Epithelial cell of prostate (primary cell): ENCODE data around the gene ZFAND2B.

Source experiments
- DNase-seq: peaks from one replicate; pipeline ENCODE4 v3.0.0-alpha.2; 2011; ENCODE audit warnings: low read depth, low spot score
- H3K27ac ChIP-seq: fragments of 450-650 bp; 2 replicates; pipeline ENCODE4 v1.5.1; 2017; ENCODE audit warnings: mild to moderate bottlenecking

ZFAND2B gene, protein sequence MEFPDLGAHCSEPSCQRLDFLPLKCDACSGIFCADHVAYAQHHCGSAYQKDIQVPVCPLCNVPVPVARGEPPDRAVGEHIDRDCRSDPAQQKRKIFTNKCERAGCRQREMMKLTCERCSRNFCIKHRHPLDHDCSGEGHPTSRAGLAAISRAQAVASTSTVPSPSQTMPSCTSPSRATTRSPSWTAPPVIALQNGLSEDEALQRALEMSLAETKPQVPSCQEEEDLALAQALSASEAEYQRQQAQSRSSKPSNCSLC

DNA sequence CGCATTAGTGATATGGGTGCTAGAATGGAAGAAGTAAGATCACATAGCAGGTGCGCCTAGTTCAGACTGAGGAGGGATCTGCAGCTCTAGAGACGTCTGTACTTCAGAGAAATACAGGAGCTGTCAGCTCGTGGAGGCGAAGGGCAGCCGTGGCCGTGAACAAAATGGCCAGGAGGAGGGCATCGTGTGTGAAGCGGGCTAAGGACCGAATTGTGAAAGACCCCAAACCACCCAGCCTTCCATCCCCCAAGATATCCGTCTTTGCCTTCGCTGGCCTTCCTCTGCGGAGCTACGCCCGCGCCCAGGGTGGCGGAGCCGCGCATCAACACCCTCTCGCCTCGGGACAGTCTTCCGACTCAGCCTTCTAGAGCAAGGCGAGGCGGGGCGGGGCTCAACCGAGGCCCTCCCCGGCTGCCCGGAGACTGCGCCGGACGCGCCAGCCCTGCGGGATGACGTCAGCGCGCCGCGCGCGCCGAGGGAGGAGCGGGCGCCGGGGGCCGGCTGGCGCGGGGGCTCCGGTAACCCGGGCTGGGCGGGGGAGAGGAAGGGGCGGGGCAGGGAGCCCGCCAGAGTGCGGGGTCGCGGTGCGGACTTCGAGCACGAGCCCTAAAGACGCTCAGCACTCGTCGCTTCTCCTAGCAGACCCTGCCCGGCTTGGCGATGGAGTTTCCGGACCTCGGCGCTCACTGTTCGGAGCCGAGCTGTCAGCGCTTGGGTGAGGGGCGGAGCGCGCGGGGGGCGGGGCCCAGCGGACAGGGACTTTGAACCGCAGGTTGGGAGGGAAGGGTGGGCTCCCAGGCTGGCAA is at the start of gene ZFAND2B:
ZFAND2B (plus strand) TSS at position 455 of the 806 bp plus-strand sequence; CDS start at position 661, 206 bp downstream.
- peak; percentile 59 for DNase-seq

DNA sequence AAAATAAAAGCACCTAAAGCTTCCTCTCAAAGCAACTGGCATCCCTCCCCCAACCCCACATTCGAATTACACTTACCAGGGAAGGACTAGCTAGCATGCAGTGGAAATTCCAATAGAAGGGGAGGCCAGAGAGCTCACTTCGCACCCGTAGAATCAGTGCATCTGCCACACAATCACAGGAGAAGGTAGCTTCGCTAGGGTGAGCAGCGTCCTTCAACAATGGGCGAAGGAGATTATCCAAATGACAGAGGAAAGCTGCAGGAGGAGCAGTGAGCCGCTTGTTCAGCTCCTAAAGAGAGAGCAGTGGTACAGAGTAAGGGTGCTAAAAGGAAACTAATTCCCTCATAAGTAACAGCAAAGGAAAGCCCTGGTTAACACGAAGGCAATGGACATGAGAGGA is 49.2 kb upstream of the ZFAND2B start:
- no peak overlapping the region for H3K27ac ChIP-seq
- DNase-seq: no peak

More for the DNA sequence above, at the start of gene ZFAND2B:
- peak within 1 kb of the TSS; percentile 79 for H3K27ac ChIP-seq

DNA sequence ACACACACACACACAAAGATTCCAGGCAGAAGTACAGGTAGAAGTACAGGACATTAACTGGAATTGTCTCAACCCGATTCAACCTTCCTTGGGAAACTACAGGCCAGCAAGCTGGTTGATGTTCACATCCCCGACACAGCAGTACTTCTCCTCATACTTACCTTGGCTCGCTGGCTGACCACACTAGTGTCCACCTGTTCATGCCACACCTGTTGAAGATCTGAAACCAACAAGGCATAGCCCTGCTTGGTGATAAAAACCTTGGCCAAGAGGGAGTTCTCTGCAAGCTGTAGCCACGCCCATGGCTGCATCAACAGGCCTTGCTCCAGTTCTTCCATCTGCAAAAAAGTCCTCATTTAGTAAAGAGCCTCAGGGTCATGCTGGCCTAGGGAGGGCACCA is 48.6 kb upstream of the ZFAND2B start:
- no peak for DNase-seq
- no peak overlapping the region for H3K27ac ChIP-seq

DNA sequence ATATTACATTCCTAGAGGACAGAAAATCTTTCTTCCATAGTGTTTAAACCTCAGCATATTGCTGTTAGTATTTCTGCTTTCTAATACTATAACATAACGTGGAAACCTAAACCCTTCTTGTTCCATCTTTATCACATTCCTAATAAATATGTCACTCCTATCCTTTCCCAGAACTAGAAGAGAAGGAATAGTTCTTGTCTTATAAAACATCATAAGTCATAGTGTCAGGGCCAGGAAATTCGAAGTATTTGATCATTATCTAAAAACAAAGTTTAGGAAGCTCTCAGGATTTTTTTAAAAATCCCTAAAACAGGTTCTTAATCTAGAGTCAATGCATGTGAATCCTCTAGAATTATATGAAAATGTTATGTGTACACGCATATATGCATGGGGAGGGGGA is 48.0 kb upstream of the ZFAND2B start:
- DNase-seq: no peak
- H3K27ac ChIP-seq: no peak overlapping the region

DNA sequence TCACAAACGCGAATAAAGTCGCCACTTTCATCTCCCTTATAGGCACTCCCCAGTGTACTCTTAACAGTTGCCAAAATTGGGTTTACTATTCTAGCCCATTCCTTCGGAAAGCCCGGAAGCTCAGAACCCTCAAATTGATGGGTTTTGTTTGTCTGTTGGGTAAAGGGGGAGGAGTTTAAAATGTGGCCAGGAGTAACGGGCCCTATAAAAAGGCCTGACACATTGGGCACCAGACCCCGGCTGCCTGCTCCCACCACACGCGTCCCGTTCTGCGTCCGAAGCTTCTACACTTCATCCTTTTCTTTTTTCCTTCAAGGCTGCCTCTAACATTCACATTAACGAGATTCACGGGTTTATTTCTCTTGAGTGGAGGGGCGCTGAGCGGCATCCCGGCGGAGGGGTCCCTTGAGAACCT is 46.8 kb upstream of the ZFAND2B start:
- peak overlapping the region; percentile 68 for H3K27ac ChIP-seq
- DNase-seq: no peak

DNA sequence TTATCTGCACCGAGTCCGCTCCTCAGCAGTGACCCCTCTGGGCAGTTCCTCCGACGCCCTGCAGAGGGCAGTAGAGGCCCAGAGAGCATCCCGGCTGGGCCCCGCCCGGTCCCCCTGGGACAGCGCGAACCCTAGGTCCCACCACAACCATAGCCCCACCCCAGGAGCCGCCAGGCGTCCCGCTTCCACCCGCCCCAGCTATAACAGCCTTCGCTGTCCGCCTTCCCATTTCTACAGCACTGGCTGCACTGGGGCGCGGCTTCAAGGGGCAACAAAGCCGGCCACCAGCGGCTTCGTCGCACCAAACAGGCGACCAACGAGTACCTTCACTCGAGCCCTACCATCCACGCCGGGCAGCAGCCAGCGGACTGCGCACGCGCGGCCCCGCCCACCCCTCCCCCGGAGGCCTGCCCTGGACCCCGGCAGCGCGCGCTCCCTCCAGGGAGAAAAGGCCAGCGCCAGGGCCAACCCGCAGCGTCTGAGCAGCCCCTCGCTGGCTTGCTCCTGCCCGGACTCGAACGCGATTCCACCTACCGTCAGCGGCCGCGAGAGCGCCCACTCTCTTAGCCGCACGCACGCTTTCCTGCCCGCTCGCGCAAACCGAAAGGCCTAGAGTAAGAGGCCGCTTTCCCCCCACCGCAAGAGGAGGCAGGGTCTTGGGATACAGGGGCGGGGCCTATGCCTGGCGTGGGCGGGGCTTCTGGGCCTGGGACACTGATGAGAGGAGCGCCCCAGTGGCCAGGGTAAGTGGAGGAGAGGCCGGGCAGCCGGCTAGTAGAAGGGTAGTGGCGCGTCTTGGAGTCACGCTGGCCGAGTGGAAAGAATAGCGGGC is 46.2 kb upstream of the ZFAND2B start, which contains the start of gene NHEJ1:
NHEJ1 (minus strand) TSS at position 630 of the 832 bp plus-strand sequence. CDS start 2,453 bp downstream, outside the sequence.
- H3K27ac ChIP-seq: peak within 1 kb of the TSS; percentile 68
- peak; percentile 37 for DNase-seq

DNA sequence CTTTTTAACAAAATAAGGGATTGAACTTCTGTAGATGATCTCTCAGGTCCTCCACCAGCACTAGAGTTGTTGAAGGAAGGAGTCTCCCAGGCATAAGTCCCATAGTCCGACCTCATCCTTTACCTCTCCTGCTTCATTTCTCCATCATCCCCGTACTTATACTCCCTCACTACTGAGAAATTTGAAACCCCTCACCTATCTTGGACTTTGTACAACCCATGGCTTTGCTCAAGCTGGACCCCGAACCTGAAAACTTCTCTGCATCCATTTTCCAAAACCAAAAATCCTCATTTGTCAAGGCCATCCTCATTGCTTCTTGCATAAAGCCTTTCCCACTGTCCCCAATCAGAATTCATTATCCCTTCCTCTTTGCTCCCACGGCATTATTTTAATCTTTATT is 45.5 kb upstream of the ZFAND2B start:
- no peak for DNase-seq
- H3K27ac ChIP-seq: peak overlapping the region; percentile 68

DNA sequence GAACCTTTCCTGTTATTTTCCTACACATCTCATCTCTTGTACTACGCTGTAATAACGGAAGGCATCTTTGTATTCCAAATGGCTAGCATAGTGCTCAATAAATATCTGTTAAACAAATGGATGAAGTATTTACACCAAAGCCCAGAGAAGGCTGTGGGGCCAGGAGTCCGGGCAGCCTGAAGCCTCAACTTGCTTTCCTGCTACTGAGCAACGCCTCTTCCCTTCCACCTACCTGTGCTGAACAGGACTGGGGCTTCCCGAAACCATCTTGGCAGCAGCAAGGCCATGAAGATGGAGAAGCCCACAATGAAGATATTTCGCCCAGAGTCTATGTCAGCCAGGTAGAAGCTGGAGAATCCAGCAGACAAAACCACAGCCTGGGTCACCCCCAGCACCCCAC is 43.4 kb upstream of the ZFAND2B start:
- DNase-seq: no peak
- no peak overlapping the region for H3K27ac ChIP-seq

DNA sequence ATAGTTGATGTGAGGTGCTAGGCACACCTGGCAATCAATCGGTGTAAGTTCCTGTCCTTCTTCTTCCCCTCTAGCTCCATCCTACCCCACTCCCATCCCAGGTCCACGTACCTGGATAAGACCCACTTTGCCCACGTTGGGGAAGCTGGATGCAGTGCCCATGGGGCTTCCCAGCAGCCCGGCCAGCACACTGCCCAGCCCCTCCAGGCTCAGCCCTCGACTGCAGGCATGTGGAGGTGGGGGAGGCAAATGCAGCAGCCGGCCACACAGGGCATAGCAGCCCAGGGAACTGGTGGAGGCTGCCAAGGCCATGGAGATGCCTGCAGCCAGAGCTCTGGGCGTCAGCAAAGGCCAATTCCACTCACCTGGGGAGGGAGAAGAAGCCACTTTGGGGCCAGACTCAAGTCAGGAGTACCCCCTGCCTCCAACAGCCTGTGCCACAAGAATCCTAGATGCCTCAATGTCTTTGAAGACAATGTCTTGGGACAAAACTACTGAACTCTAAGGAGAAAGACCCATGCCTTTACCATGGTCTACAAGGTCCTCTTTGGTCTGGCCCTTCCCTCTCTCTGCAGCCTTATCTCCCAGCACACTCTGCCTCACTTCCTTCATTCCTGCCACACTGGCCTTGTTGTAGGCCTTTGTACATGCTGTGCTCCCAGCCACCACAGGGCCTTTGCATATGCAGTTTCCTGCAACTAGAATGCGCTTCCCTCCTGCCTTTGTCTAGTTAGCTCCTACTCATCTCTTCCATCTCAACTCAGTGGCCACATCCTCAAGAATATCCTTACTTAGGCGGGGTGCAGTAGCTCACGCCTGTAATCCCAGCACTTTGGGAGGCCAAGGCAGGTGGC is 41.3 kb upstream of the ZFAND2B start:
- DNase-seq: no peak
- no peak overlapping the region for H3K27ac ChIP-seq

DNA sequence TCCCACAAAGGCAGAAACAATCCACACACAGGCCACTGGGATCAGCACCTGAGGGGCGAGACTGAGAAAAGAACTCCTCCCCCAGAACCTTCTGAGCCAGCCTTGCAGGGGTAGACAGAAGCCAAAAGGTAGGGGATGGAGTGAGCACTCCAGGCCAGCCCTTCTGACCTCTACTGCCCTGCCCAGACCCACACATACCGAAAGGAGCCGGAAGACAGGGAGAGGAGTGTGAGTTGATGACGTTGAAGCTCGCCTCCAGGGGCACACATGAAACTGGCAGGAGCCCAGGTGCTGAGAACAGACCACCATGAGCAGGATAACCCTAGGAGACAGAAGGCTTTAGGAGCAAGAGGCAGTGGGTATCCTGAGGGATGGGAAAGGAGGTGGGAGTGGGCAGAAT is 38.6 kb upstream of the ZFAND2B start:
- DNase-seq: no peak
- no peak overlapping the region for H3K27ac ChIP-seq

DNA sequence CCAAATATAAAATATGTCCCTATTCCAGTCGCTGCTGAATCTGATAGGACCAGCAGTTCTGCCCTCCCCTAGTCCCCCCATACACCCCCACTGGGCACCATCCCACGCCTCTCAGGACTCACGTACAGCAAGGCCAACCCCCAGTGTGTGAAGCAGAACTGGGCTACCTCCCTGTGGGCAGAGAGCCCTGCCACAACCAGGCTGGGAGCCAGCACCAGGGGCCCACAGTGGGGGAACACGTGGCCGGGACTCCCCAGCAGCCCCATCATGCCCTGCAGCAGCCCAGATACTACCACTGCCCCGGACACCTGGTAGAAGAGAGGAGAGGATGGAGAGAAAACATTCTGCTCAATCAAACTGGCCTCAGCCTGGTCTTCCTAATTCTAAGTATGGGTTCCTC is 38.1 kb upstream of the ZFAND2B start:
- no peak for DNase-seq

DNA sequence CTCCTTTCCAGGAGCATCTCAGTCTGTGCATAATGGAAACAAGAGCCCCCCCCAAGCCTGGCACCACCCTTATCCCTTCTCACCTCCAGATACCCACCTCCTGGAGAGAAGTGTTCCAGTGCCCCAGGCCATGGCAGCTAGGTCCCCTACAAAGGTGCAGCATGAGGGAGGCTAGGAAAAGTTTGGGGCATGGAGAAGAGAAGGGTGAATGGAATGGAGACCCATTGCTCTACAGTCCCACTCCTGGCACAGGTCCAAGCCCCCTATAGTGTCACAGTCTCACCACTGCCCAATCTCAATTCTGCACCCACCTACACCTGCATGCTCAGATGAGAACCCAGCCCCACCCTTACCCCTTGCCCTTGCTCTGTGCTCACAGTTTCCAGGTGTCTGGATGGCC is 37.6 kb upstream of the ZFAND2B start:
- DNase-seq: no peak
- H3K27ac ChIP-seq: no peak overlapping the region

More for the DNA sequence above, 38.1 kb upstream of the ZFAND2B start:
- H3K27ac ChIP-seq: no peak overlapping the region

DNA sequence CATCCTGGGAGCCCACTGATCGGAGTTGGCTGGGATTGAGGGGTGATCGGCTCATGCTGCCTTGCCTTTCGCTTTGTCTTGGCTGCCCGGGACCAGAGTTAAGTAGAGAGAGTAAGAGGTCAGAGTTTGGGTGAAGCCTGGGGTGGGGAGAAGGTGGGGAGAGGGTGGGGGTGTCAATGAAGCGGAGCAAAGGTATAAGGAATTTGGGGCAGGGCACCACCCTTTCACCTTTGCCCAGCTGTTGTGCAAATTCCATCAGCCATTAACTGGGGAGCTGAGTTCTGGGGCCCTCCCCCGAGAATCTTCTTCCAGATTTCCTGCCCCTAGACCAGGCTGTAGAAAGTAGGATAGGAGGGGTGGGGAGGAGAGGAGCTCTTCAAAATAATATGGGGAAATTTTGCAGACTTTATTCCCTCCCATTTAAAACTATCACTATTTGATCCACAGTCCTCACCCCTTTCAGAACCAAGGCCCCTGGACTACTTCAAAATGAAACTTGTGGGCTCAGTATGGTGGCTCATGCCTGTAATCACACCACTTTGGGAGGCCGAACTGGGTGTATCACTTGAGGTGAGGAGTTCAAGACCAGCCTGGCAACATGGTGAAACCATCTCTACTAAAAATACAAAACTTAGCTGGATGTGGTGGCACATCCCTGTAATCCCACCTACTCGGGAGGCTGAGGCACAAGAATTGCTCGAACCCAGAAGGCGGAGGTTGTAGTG is 36.5 kb upstream of the ZFAND2B start, which contains the start of gene SLC23A3:
SLC23A3 (minus strand) TSS at position 100 of the 725 bp plus-strand sequence; CDS start at position 55, 45 bp downstream.
- H3K27ac ChIP-seq: no peak within 1 kb of the TSS
- no peak for DNase-seq

DNA sequence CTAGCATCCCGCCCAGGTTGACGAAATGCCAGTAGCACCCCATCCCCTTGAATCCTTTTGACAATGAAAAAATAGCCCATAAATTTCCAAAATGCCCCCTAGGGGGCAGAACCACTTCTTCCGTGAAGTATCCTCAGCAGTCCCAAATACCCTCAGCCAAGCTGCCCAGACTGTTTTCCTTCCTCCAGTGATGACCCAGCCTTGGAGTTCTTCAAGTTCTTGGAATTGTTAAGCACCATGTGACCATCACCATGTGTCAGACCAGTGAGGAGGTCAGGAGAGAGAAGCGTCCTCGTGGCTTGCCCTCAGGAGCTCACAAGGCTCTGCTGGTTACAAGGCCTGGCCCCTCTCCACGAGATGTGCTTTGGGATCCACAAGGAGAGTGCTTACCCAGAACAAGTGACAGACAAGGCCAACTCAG is 35.3 kb upstream of the ZFAND2B start:
- DNase-seq: no peak
- no peak overlapping the region for H3K27ac ChIP-seq

DNA sequence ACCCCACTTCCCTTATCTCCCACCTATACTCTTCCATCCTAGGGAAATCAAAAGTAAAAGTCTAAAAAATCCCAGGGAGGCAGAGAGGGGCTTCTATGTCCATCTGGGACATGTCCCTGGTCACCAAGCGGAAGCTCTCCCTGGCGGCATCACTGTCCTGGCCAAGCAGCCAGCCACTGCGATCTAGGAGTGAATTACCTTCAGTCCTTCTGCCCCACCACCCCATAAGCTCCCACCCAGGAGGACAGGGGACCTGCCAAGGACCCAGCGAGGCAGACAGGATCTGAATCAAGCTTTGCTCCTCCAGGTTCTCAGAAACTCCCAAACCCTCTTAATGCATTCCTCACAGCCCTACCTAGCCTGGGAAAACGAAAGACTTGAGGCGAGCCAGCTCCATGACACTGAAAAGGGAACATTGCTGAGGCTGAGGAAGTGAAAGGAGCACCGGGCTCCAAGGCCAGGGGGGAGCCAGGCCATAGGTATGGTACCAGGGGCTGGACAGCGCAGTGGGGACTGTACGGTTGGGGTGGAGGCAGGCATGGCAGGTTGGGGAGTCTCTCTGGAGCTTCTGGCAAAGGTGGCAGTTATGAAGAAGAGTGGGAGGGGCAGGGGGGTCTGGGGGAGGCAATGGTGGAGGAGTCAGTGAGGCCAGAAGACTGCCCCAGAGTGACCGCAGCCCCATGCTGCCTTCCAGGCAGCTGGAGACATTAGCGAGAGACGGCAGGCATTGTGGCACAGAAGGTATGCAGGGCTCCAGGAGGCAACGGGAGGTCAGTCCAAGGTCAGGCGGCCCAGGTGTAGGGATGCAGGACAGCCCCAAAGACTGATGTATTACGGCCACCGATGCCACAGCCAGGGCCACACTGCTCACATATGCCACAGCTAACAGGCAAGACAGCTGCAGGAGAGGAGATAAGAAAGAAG is 34.1 kb upstream of the ZFAND2B start:
- DNase-seq: no peak
- no peak overlapping the region for H3K27ac ChIP-seq

DNA sequence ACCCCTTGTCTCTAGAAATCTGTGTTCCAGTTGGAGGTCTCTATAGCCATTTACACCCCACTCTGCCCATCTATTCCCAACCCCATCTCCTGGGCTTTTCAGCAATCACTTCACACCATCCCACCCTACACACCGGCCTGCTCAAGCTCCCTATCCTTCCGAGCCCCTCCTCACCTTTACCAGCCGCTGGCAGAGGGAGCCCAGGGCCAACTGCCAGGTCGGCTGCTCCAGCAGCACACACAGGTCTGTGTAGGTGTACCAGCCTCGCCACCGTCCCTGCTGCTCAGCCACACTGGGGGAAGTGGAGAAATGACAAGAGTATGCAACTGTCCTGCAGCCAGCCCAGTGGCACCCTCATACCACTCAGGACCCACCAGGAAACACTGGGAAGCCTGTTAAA is 33.4 kb upstream of the ZFAND2B start:
- H3K27ac ChIP-seq: no peak overlapping the region
- DNase-seq: no peak

DNA sequence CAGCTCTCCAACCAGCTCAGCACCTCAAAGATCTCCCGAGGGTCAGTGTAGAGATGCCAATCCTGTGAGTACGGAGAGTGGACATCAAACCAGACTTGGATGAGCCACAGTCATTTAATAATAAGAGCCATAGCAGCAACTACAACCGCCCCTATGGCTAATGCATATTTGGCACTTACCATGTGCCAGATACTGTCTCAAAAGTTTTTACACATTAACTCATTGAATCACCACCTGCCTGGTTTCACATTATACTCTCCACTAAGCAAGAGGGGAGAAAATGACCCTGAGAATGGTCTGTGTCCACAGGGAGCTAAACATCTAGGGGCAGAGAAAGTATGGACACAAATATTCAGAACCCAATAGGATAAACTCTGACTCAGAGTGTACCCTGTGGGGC is 32.4 kb upstream of the ZFAND2B start:
- no peak for DNase-seq

DNA sequence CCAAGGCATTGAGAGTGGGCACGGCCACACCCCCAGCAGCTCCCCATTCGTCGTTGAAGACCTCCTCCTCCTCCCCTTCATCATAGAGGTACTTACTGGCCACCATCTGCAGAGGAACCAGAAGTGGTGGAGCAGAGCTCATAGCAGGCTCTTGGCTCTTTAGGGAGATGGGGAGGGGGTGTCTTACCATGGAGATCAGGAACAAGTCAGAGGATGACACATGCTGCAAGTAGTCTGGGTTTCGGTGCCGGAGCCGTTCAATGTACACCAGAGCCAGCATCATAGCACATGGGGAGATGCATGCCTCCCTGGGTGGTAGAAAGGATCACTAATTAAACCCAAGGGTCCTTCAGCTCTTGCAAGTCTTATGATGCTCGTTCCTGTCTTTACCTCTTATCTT is 31.8 kb upstream of the ZFAND2B start:
- H3K27ac ChIP-seq: no peak overlapping the region
- DNase-seq: no peak

More for the DNA sequence above, 32.4 kb upstream of the ZFAND2B start:
- H3K27ac ChIP-seq: no peak overlapping the region
